H9 (cell line): ENCODE measurements around the gene KRT27. TPM values are rescaled to one million over a fixed set of nuclear protein-coding genes. Genes with fewer than 3 reads are reported as not detected.

Source experiments
- DNase-seq: peaks from one replicate; pipeline ENCODE4 v3.0.0-alpha.2; 2017
- H2AFZ ChIP-seq: one replicate; pipeline ENCODE4 v1.6.1; 2013; ENCODE audit warnings: mild to moderate bottlenecking, low read length, control low read depth, moderate library complexity
- H2AK5ac ChIP-seq: 2 replicates; pipeline ENCODE4 v1.6.1; 2013; ENCODE audit warnings: low read length, control low read depth, mixed read lengths; ENCODE audit not compliant: insufficient read length
- H2BK120ac ChIP-seq: one replicate; pipeline ENCODE4 v1.6.1; 2013; ENCODE audit warnings: low read depth, mild to moderate bottlenecking, low read length, control low read depth, inconsistent platforms; ENCODE audit not compliant: poor library complexity, severe bottlenecking
- H2BK12ac ChIP-seq: 2 replicates; pipeline ENCODE4 v1.6.1; 2013; ENCODE audit warnings: low read length, control low read depth, mixed read lengths, low read depth; ENCODE audit not compliant: insufficient read length
- H2BK15ac ChIP-seq: 2 replicates; pipeline ENCODE4 v1.6.1; 2013; ENCODE audit warnings: low read depth, low read length, control low read depth
- H2BK20ac ChIP-seq: one replicate; pipeline ENCODE4 v1.6.1; 2013; ENCODE audit warnings: low read depth, mild to moderate bottlenecking, low read length, control low read depth, inconsistent platforms; ENCODE audit not compliant: poor library complexity, severe bottlenecking
- H2BK5ac ChIP-seq: 2 replicates; pipeline ENCODE4 v1.6.1; 2013; ENCODE audit warnings: low read length, control low read depth, mixed read lengths; ENCODE audit not compliant: insufficient read length
- H3K14ac ChIP-seq: 2 replicates; pipeline ENCODE4 v1.6.1; 2013; ENCODE audit warnings: low read length, control low read depth; ENCODE audit not compliant: insufficient read depth
- H3K18ac ChIP-seq: 2 replicates; pipeline ENCODE4 v1.6.1; 2013; ENCODE audit warnings: low read depth, mild to moderate bottlenecking, mixed read lengths, low read length, control low read depth; ENCODE audit not compliant: insufficient read length
- H3K23ac ChIP-seq: 2 replicates; pipeline ENCODE4 v1.6.1; 2013; ENCODE audit warnings: low read length, control low read depth, mixed read lengths, low read depth; ENCODE audit not compliant: insufficient read length
- H3K23me2 ChIP-seq: 2 replicates; pipeline ENCODE4 v1.6.1; 2013; ENCODE audit warnings: low read depth, mild to moderate bottlenecking, mixed read lengths, low read length, control low read depth; ENCODE audit not compliant: insufficient read length, poor library complexity, severe bottlenecking
- H3K27ac ChIP-seq: 2 replicates; pipeline ENCODE4 v1.5.1; 2013; ENCODE audit warnings: low read length, control low read depth, mixed read lengths, low read depth; ENCODE audit not compliant: insufficient read length
- H3K27me3 ChIP-seq: 2 replicates; pipeline ENCODE4 v1.6.1; 2013; ENCODE audit warnings: low read length, control low read depth, inconsistent platforms; ENCODE audit not compliant: insufficient read depth
- H3K4ac ChIP-seq: 2 replicates; pipeline ENCODE4 v1.6.1; 2013; ENCODE audit warnings: low read depth, mild to moderate bottlenecking, control low read depth, inconsistent platforms, low read length, moderate library complexity
- H3K4me1 ChIP-seq: 2 replicates; pipeline ENCODE4 v1.6.1; 2013; ENCODE audit warnings: low read length, control low read depth, inconsistent platforms; ENCODE audit not compliant: insufficient read depth
- H3K4me2 ChIP-seq: 2 replicates; pipeline ENCODE4 v1.6.1; 2013; ENCODE audit warnings: low read length, control low read depth, mixed read lengths; ENCODE audit not compliant: insufficient read length, insufficient read depth
- H3K56ac ChIP-seq: 2 replicates; pipeline ENCODE4 v1.6.1; 2013; ENCODE audit warnings: low read depth, mild to moderate bottlenecking, mixed read lengths, low read length, control low read depth; ENCODE audit not compliant: insufficient read length
- H3K79me1 ChIP-seq: 2 replicates; pipeline ENCODE4 v1.6.1; 2013; ENCODE audit warnings: low read depth, mild to moderate bottlenecking, moderate library complexity, low read length, control low read depth, inconsistent platforms; ENCODE audit not compliant: insufficient read depth, poor library complexity, severe bottlenecking
- H3K79me2 ChIP-seq: 2 replicates; pipeline ENCODE4 v1.6.1; 2013; ENCODE audit warnings: low read length, control low read depth, inconsistent platforms; ENCODE audit not compliant: insufficient read depth
- H3K9ac ChIP-seq: 2 replicates; pipeline ENCODE4 v1.6.1; 2013; ENCODE audit warnings: low read length, control low read depth, mixed read lengths; ENCODE audit not compliant: insufficient read length; ENCODE audit errors: extremely low read depth
- H3K9me3 ChIP-seq: one replicate; pipeline ENCODE4 v1.6.1; 2013; ENCODE audit warnings: low read depth, low read length, inconsistent platforms; ENCODE audit not compliant: control insufficient read depth
- H3T11ph ChIP-seq: one replicate; pipeline ENCODE4 v1.6.1; 2013; ENCODE audit warnings: mild to moderate bottlenecking, low read length, control low read depth, inconsistent platforms
- H4K20me1 ChIP-seq: one replicate; pipeline ENCODE4 v1.6.1; 2013; ENCODE audit not compliant: control insufficient read depth, insufficient read length, insufficient read depth
- H4K5ac ChIP-seq: 2 replicates; pipeline ENCODE4 v1.6.1; 2013; ENCODE audit warnings: low read depth, mild to moderate bottlenecking, mixed read lengths, low read length, control low read depth; ENCODE audit not compliant: insufficient read length
- H4K8ac ChIP-seq: replicated peaks from 2 replicates; pipeline ENCODE4 v1.6.1; 2013; ENCODE audit warnings: low read length, control low read depth, mixed read lengths, low read depth; ENCODE audit not compliant: insufficient read length
- H4K91ac ChIP-seq: 2 replicates; pipeline ENCODE4 v1.6.1; 2013; ENCODE audit warnings: low read depth, mild to moderate bottlenecking, moderate library complexity, mixed read lengths, low read length, control low read depth; ENCODE audit not compliant: insufficient read length
- H3K27ac Mint-ChIP-seq, 3 experiments: 2 replicates in 2 of 3; 3 replicates in 1 of 3; pipeline ENCODE4 v1.8.0; 2020 to 2021; ENCODE audit warnings: mixed read lengths in 3 of 3, mild to moderate bottlenecking in 1 of 3, moderate library complexity in 1 of 3
- H3K27me3 Mint-ChIP-seq: 2 replicates; pipeline ENCODE4 v1.8.0; 2021; ENCODE audit warnings: low read depth, mild to moderate bottlenecking, moderate library complexity, mixed read lengths
- H3K36me3 Mint-ChIP-seq, 3 experiments: 2 replicates in 2 of 3; 3 replicates in 1 of 3; pipeline ENCODE4 v1.8.0; 2020 to 2021; ENCODE audit warnings: low read depth in 3 of 3, mixed read lengths in 3 of 3; ENCODE audit not compliant: insufficient read depth in 1 of 3
- H3K4me1 Mint-ChIP-seq, 2 experiments: 2 replicates each; pipeline ENCODE4 v1.8.0; 2020; ENCODE audit warnings: mixed read lengths in 2 of 2
- H3K4me3 Mint-ChIP-seq, 2 experiments: 2 replicates in 1 of 2; 3 replicates in 1 of 2; pipeline ENCODE4 v1.8.0; 2020 to 2021; ENCODE audit warnings: mild to moderate bottlenecking in 2 of 2, mixed read lengths in 2 of 2, moderate library complexity in 1 of 2
- H3K9me3 Mint-ChIP-seq, 2 experiments: 2 replicates in 1 of 2; 3 replicates in 1 of 2; pipeline ENCODE4 v1.8.0; 2020; ENCODE audit warnings: mild to moderate bottlenecking in 2 of 2, mixed read lengths in 2 of 2, moderate library complexity in 1 of 2
- CTCF ChIP-seq: fragments of 200-600 bp; sonication (generic); conservative IDR thresholded peaks from 3 replicates; pipeline ENCODE4 v1.8.0; 2021; ENCODE audit warnings: antibody characterized with exemption, mild to moderate bottlenecking
- WGBS: extraction: QIAGEN DNeasy Blood & Tissue Kit; methylation state at CpG from one replicate; pipeline ENCODE4 v1.1.7; 2013; ENCODE audit warnings: missing lambda C conversion rate, low lambda C conversion rate, mixed read lengths; ENCODE audit not compliant: insufficient read length; ENCODE audit errors: extremely low coverage; 5-methylcytosine and 5-hydroxymethylcytosine counted together
- total RNA-seq: library from RNA; stranded (reverse); gene quantifications from 2 replicates; pipeline ENCODE4 v1.2.1, GENCODE V29; 2021

Gene KRT27
- total RNA-seq, 1 experiment from 2014 or later, result not detected

GRCh38 chr17:40828454-40829044 lies 46.2 kb upstream of the KRT27 start:
- no peaks in the 10 kb centered on the region for H3K9me3 ChIP-seq
- Mint-ChIP-seq H3K27me3 (peaks cover 94% of the 10 kb centered on the region), H3K36me3 (no peaks in the 10 kb centered on the region), H3K4me3 (no peak overlapping the region), H3K4me1 (peaks cover 6 to 9% of the 10 kb centered on the region in 2 experiments), H3K9me3 (no peaks in the 10 kb centered on the region), H3K27ac (no peak overlapping the region)
- H2BK20ac ChIP-seq, result no peak overlapping the region
- H3K23ac ChIP-seq, result no peak overlapping the region
- no peak overlapping the region for H3K4ac ChIP-seq
- H3K27ac ChIP-seq, result no peak overlapping the region
- H3K14ac ChIP-seq, result no peak overlapping the region
- no peak overlapping the region for H2AK5ac ChIP-seq
- H3T11ph ChIP-seq, result no peak overlapping the region
- H4K5ac ChIP-seq, result no peak overlapping the region
- H3K18ac ChIP-seq, result no peak overlapping the region
- no peak for TF ChIP-seq CTCF
- no peaks in the 10 kb centered on the region for H3K4me1 ChIP-seq
- no peak overlapping the region for H4K8ac ChIP-seq
- H3K79me1 ChIP-seq, result no peaks in the 10 kb centered on the region
- H4K20me1 ChIP-seq, result no peaks in the 10 kb centered on the region
- H3K9ac ChIP-seq, result no peak overlapping the region
- H2BK15ac ChIP-seq, result no peak overlapping the region
- WGBS, result no CpG with 5 or more reads among the region's 4 CpGs
- no peak overlapping the region for H2BK120ac ChIP-seq
- no peaks in the 10 kb centered on the region for H3K79me2 ChIP-seq
- no peak overlapping the region for H2BK5ac ChIP-seq
- H4K91ac ChIP-seq, result no peak overlapping the region
- H3K27me3 ChIP-seq, result no peaks in the 10 kb centered on the region; the same call in 1 of the 2 replicates
- no peak overlapping the region for H2BK12ac ChIP-seq
- H3K23me2 ChIP-seq, result no peaks in the 10 kb centered on the region
- H3K4me2 ChIP-seq, result no peak overlapping the region
- no peak overlapping the region for H2AFZ ChIP-seq
- no peak for DNase-seq
- no peak overlapping the region for H3K56ac ChIP-seq
